Fibroblast of lung (primary cell): Measurements from ENCODE around the gene EEPD1. TPM values are rescaled to one million over a fixed set of nuclear protein-coding genes. Genes with fewer than 3 reads are reported as not detected.

Source experiments
- DNase-seq, 2 donors: peaks; one replicate each; pipeline versions ENCODE4 v3.0.0 to v3.0.0-alpha.2; 2010; ENCODE audit warnings: low read depth in 2 of 2
- H2AFZ ChIP-seq: 2 replicates; pipeline ENCODE4 v1.5.1; 2012; ENCODE audit warnings: low read length, control low read depth, inconsistent platforms
- H3K27ac ChIP-seq: 2 replicates; pipeline ENCODE4 v1.5.1; 2011; ENCODE audit warnings: low read length, control low read depth; ENCODE audit not compliant: insufficient read depth
- H3K27me3 ChIP-seq: 2 replicates; pipeline ENCODE4 v1.5.1; 2011; ENCODE audit warnings: mild to moderate bottlenecking, low read length; ENCODE audit not compliant: control insufficient read depth, insufficient read depth
- H3K36me3 ChIP-seq: 2 replicates; pipeline ENCODE4 v1.5.1; 2011; ENCODE audit warnings: low read length; ENCODE audit not compliant: control insufficient read depth, insufficient read depth
- H3K4me1 ChIP-seq: 2 replicates; pipeline ENCODE4 v1.5.1; 2011; ENCODE audit warnings: low read length; ENCODE audit not compliant: control insufficient read depth, insufficient read depth; ENCODE audit errors: extremely low read depth
- H3K4me2 ChIP-seq: 2 replicates; pipeline ENCODE4 v1.5.1; 2011; ENCODE audit warnings: low read length, control low read depth; ENCODE audit not compliant: insufficient read depth; ENCODE audit errors: extremely low read depth
- H3K4me3 ChIP-seq, 4 experiments: fragments of 200-600 bp in 1 of 4; sonication (generic) in 1 of 4; replicated peaks in 1 of 4; 2 replicates each; pipeline ENCODE4 v1.5.1; 2011 to 2016; ENCODE audit warnings: low read length in 4 of 4, low read depth in 3 of 4, mild to moderate bottlenecking in 3 of 4, control low read depth in 2 of 4, inconsistent platforms in 1 of 4, mixed read lengths in 1 of 4; ENCODE audit not compliant: insufficient read depth in 1 of 4; ENCODE audit errors: control extremely low read depth in 1 of 4
- H3K79me2 ChIP-seq: 2 replicates; pipeline ENCODE4 v1.5.1; 2012; ENCODE audit warnings: mild to moderate bottlenecking, low read length, inconsistent platforms; ENCODE audit not compliant: control insufficient read depth, insufficient read depth
- H3K9ac ChIP-seq: 2 replicates; pipeline ENCODE4 v1.5.1; 2011; ENCODE audit warnings: mild to moderate bottlenecking, low read length, control low read depth; ENCODE audit not compliant: insufficient read depth
- H3K9me3 ChIP-seq: 2 replicates; pipeline ENCODE4 v1.5.1; 2012; ENCODE audit warnings: low read depth, low read length; ENCODE audit not compliant: control insufficient read depth, insufficient read depth
- H4K20me1 ChIP-seq: 2 replicates; pipeline ENCODE4 v1.5.1; 2011; ENCODE audit warnings: low read length; ENCODE audit not compliant: control insufficient read depth, insufficient read depth; ENCODE audit errors: extremely low read depth
- CTCF ChIP-seq, 2 donors: IDR thresholded peaks in 1 of 2; conservative IDR thresholded peaks in 1 of 2; 1 replicate in 1 of 2; 2 replicates in 1 of 2; pipeline ENCODE4 v1.5.1; 2011 to 2012; ENCODE audit warnings: low read length in 2 of 2, control low read depth in 1 of 2, inconsistent platforms in 1 of 2, low read depth in 1 of 2, mild to moderate bottlenecking in 1 of 2
- EZH2 ChIP-seq: IDR thresholded peaks from 2 replicates; pipeline ENCODE4 v1.5.1; 2012; ENCODE audit warnings: low read length, control low read depth, mild to moderate bottlenecking; ENCODE audit errors: missing control alignments
- polyA plus RNA-seq, 2 donors: library from polyadenylated mRNA; depleted of rRNA in 1 of 2; stranded (reverse) in 1 of 2; unstranded in 1 of 2; fragments of >200 nt; gene quantifications; 2 replicates each; pipeline ENCODE4 v1.2.1, GENCODE V29; 2011 to 2012; ENCODE audit warnings: missing spikeins in 1 of 2
- total RNA-seq: library from RNA; depleted of rRNA; stranded (reverse); fragments of >200 nt; gene quantifications from 2 replicates; pipeline ENCODE4 v1.2.1, GENCODE V29; 2014

EEPD1 gene
- total and polyA plus RNA-seq, 2 donors (not counting 1 experiment from before 2014, with no cell fraction given) = 8.4 to 15.9 TPM

GRCh38 chr7:36215457-36215765 is 62.4 kb downstream of the EEPD1 start:
- no peak overlapping the region for H3K27ac ChIP-seq
- H3K4me2 ChIP-seq = no peak overlapping the region
- TF ChIP-seq CTCF (conservative IDR thresholded peaks at IDR 0.05 in 1 of 2, IDR thresholded peaks at IDR 0.05 in 1 of 2; ENCODE audit: low read depth in 1 of 2, low read length in 2 of 2) = no peak
- TF ChIP-seq EZH2 = no peak
- no peaks in the 10 kb centered on the region for H3K27me3 ChIP-seq
- H3K9me3 ChIP-seq = no peaks in the 10 kb centered on the region
- no peak overlapping the region for H3K4me3 ChIP-seq
- H3K79me2 ChIP-seq = no peaks in the 10 kb centered on the region
- peaks cover 7% of the 10 kb centered on the region for H3K4me1 ChIP-seq
- no peak overlapping the region for H2AFZ ChIP-seq
- DNase-seq = no peak
- no peaks in the 10 kb centered on the region for H3K36me3 ChIP-seq
- H3K9ac ChIP-seq = no peak overlapping the region
- no peaks in the 10 kb centered on the region for H4K20me1 ChIP-seq

- no peaks in the 10 kb centered on the region for H3K36me3 ChIP-seq
- DNase-seq = peak; percentile 56 to 62
- TF ChIP-seq CTCF (conservative IDR thresholded peaks at IDR 0.05 in 1 of 2, IDR thresholded peaks at IDR 0.05 in 1 of 2; ENCODE audit: low read depth in 1 of 2, low read length in 2 of 2) (no peak), EZH2 (no peak)
- no peaks in the 10 kb centered on the region for H3K9me3 ChIP-seq
- no peak overlapping the region for H3K4me3 ChIP-seq
- H3K27me3 ChIP-seq = no peaks in the 10 kb centered on the region
- H2AFZ ChIP-seq = no peak overlapping the region
- H3K4me1 ChIP-seq = peaks cover 7% of the 10 kb centered on the region
- no peak overlapping the region for H3K9ac ChIP-seq
- H3K27ac ChIP-seq = no peak overlapping the region
- no peaks in the 10 kb centered on the region for H4K20me1 ChIP-seq
- peak overlapping the region; percentile 9 for H3K4me2 ChIP-seq
- no peaks in the 10 kb centered on the region for H3K79me2 ChIP-seq
Observed at GRCh38 chr7:36216063-36216684, 63.1 kb downstream of the EEPD1 start.

GRCh38 chr7:36217211-36217960 is 64.3 kb downstream of the EEPD1 start:
- Histone ChIP-seq H3K27ac (no peak overlapping the region), H3K36me3 (no peaks in the 10 kb centered on the region), H3K27me3 (no peaks in the 10 kb centered on the region), H3K4me3 (no peak overlapping the region), H3K4me2 (no peak overlapping the region), H3K9ac (no peak overlapping the region), H4K20me1 (no peaks in the 10 kb centered on the region), H3K4me1 (peaks cover 7% of the 10 kb centered on the region), H3K9me3 (no peaks in the 10 kb centered on the region), H2AFZ (no peak overlapping the region), H3K79me2 (no peaks in the 10 kb centered on the region)
- DNase-seq = no peak
- no peak for TF ChIP-seq EZH2
